ENCODE measurements around the gene VPS37C. TPM values are rescaled to one million over a fixed set of nuclear protein-coding genes. Genes with fewer than 3 reads are reported as not detected.
A peak's percentile ranks its signal among the peaks of the same experiment; 100 is the strongest.
"Not testable (repeated sequence)": the region's sequence is repeated elsewhere in the genome, so short reads cannot be mapped to it uniquely, and the experiment has no call there.

VPS37C gene
- total and polyA plus RNA-seq, 7 experiments from 2014 or later = 0.31 to 12.0 (median 7.9) TPM

GRCh38 chr11:61172356-61172755 is 11.1 kb upstream of the VPS37C start:
- H3K27ac ChIP-seq (ENCODE audit: low read depth, low read length) = no peak overlapping the region
- POLR2A ChIA-PET = interaction anchor here (0.6 to 1.3 kb wide), 5 partner anchors 12 to 267 kb away, joined by 3 to 4 read pairs (median 3); no protein-coding TSS in a partner anchor
- ATAC-seq (peak; percentile 50), DNase-seq (no peak)
- Mint-ChIP-seq H3K4me3 (peak overlapping the region in 9 of 10 donors; percentile 39 to 71 (median 60)), H3K27ac (peak overlapping the region in 8 of 9 donors; percentile 41 to 94 (median 82)), H3K4me1 (peaks cover 16 to 37% (median 28%) of the 10 kb centered on the region in 7 donors), H3K36me3 (peaks cover 0 to 4% (median 0%) of the 10 kb centered on the region in 5 donors), H3K9me3 (peaks cover 0 to 9% (median 0%) of the 10 kb centered on the region in 11 donors), H3K27me3 (peaks cover 0 to 24% (median 0%) of the 10 kb centered on the region in 5 donors)
- H3K4me1 ChIP-seq (ENCODE audit: control insufficient read depth in 2 of 2, insufficient read depth in 2 of 2, low read length in 2 of 2) = peaks cover 3 to 11% of the 10 kb centered on the region in 2 donors
- peaks cover 0 to 3% (median 0%) of the 10 kb centered on the region in 3 experiments for H3K9me3 ChIP-seq (ENCODE audit: control insufficient read depth in 2 of 3, low read length in 3 of 3)
- CTCF ChIA-PET = interaction anchor here (0.6 to 1.0 kb wide), 3 partner anchors 14 to 145 kb away, joined by 3 read pairs; no protein-coding TSS in a partner anchor
- intact Hi-C loops (cut with micrococcal nuclease) = no loop called here
- H3K4me3 ChIP-seq (ENCODE audit: low read length) = no peak overlapping the region
- H3K27me3 ChIP-seq (ENCODE audit: control insufficient read depth in 2 of 2, insufficient read depth in 2 of 2, low read length in 2 of 2) = no peaks in the 10 kb centered on the region
- no peaks in the 10 kb centered on the region for H3K36me3 ChIP-seq (ENCODE audit: control insufficient read depth in 2 of 3, insufficient read depth in 3 of 3, low read length in 3 of 3)

GRCh38 chr11:61171907-61172306 is 10.7 kb upstream of the VPS37C start:
- H3K27ac ChIP-seq (ENCODE audit: low read depth, low read length) = no peak overlapping the region
- peaks cover 16 to 38% (median 28%) of the 10 kb centered on the region in 7 donors for H3K4me1 Mint-ChIP-seq
- no peak overlapping the region for H3K4me3 ChIP-seq (ENCODE audit: low read length)
- peaks cover 0 to 9% (median 0%) of the 10 kb centered on the region in 11 donors for H3K9me3 Mint-ChIP-seq
- intact Hi-C loops (cut with micrococcal nuclease) = no loop called here
- H3K36me3 Mint-ChIP-seq = peaks cover 0 to 4% (median 0%) of the 10 kb centered on the region in 5 donors
- H3K27me3 ChIP-seq (ENCODE audit: control insufficient read depth in 2 of 2, insufficient read depth in 2 of 2, low read length in 2 of 2) = no peaks in the 10 kb centered on the region
- peak in 2 of 9 donors; percentile 9 to 19 for DNase-seq
- POLR2A ChIA-PET = interaction anchor here (0.6 to 1.3 kb wide), 5 partner anchors 12 to 267 kb away, joined by 3 to 4 read pairs (median 3); no protein-coding TSS in a partner anchor
- peak overlapping the region in 9 of 10 donors; percentile 39 to 71 (median 60) for H3K4me3 Mint-ChIP-seq
- CTCF ChIA-PET = interaction anchor here (0.6 to 1.0 kb wide), 3 partner anchors 15 to 144 kb away, joined by 3 read pairs; no protein-coding TSS in a partner anchor
- ATAC-seq = peak; percentile 19
- peaks cover 0 to 24% (median 0%) of the 10 kb centered on the region in 5 donors for H3K27me3 Mint-ChIP-seq
- H3K36me3 ChIP-seq (ENCODE audit: control insufficient read depth in 2 of 3, insufficient read depth in 3 of 3, low read length in 3 of 3) = no peaks in the 10 kb centered on the region
- peaks cover 0 to 3% (median 0%) of the 10 kb centered on the region in 3 experiments for H3K9me3 ChIP-seq (ENCODE audit: control insufficient read depth in 2 of 3, low read length in 3 of 3)
- peaks cover 3 to 11% of the 10 kb centered on the region in 2 donors for H3K4me1 ChIP-seq (ENCODE audit: control insufficient read depth in 2 of 2, insufficient read depth in 2 of 2, low read length in 2 of 2)
- peak overlapping the region in 8 of 9 donors; percentile 41 to 94 (median 82) for H3K27ac Mint-ChIP-seq

- CTCF ChIA-PET = interaction anchor here (0.7 to 0.9 kb wide), 2 partner anchors 9 to 31 kb away, joined by 3 to 4 read pairs; partner anchors contain the start of gene VPS37C
- H3K27me3 ChIP-seq (ENCODE audit: control insufficient read depth in 2 of 2, insufficient read depth in 2 of 2, low read length in 2 of 2) = no peaks in the 10 kb centered on the region
- POLR2A ChIA-PET = interaction anchor here (1.4 to 1.8 kb wide), 2 partner anchors 11 to 12 kb away, joined by 3 to 4 read pairs; no protein-coding TSS in a partner anchor
- H3K27ac Mint-ChIP-seq = no peak overlapping the region
- peaks cover 0 to 9% (median 0%) of the 10 kb centered on the region in 11 donors for H3K9me3 Mint-ChIP-seq
- H3K36me3 Mint-ChIP-seq = peaks cover 0 to 4% (median 0%) of the 10 kb centered on the region in 5 donors
- ATAC-seq = no peak
- peaks cover 16 to 38% (median 28%) of the 10 kb centered on the region in 7 donors for H3K4me1 Mint-ChIP-seq
- peaks cover 0 to 18% (median 0%) of the 10 kb centered on the region in 5 donors for H3K27me3 Mint-ChIP-seq
- no peaks in the 10 kb centered on the region for H3K36me3 ChIP-seq (ENCODE audit: control insufficient read depth in 2 of 3, insufficient read depth in 3 of 3, low read length in 3 of 3)
- H3K4me1 ChIP-seq (ENCODE audit: control insufficient read depth in 2 of 2, insufficient read depth in 2 of 2, low read length in 2 of 2) = peaks cover 3 to 11% of the 10 kb centered on the region in 2 donors
- H3K9me3 ChIP-seq (ENCODE audit: control insufficient read depth in 2 of 3, low read length in 3 of 3) = peaks cover 0 to 3% (median 0%) of the 10 kb centered on the region in 3 experiments
- DNase-seq = no peak
- intact Hi-C loops (cut with micrococcal nuclease) = no loop called here
- no peak overlapping the region for H3K27ac ChIP-seq (ENCODE audit: low read depth, low read length)
- H3K4me3 ChIP-seq (ENCODE audit: low read length) = no peak overlapping the region
- no peak overlapping the region for H3K4me3 Mint-ChIP-seq
Measured at GRCh38 chr11:61170566-61170965, 9.3 kb upstream of the VPS37C start.

GRCh38 chr11:61168800-61169199 is 7.6 kb upstream of the VPS37C start:
- peaks cover 16 to 47% (median 34%) of the 10 kb centered on the region in 7 donors for H3K4me1 Mint-ChIP-seq
- intact Hi-C loops (cut with micrococcal nuclease) = no loop called here
- H3K4me3 Mint-ChIP-seq = no peak overlapping the region
- H3K9me3 ChIP-seq (ENCODE audit: control insufficient read depth in 2 of 3, low read length in 3 of 3) = peaks cover 0 to 3% (median 0%) of the 10 kb centered on the region in 3 experiments
- H3K4me1 ChIP-seq (ENCODE audit: control insufficient read depth in 2 of 2, insufficient read depth in 2 of 2, low read length in 2 of 2) = peaks cover 3 to 11% of the 10 kb centered on the region in 2 donors
- no peaks in the 10 kb centered on the region for H3K27me3 ChIP-seq (ENCODE audit: control insufficient read depth in 2 of 2, insufficient read depth in 2 of 2, low read length in 2 of 2)
- CTCF ChIA-PET = no interaction called here
- no peak overlapping the region for H3K4me3 ChIP-seq (ENCODE audit: low read length)
- peak overlapping the region in 1 of 9 donors; percentile 14 for H3K27ac Mint-ChIP-seq
- H3K9me3 Mint-ChIP-seq = peaks cover 0 to 8% (median 0%) of the 10 kb centered on the region in 11 donors
- H3K27ac ChIP-seq (ENCODE audit: low read depth, low read length) = no peak overlapping the region
- peaks cover 0 to 6% (median 0%) of the 10 kb centered on the region in 5 donors for H3K36me3 Mint-ChIP-seq
- ATAC-seq (no peak), DNase-seq (no peak)
- peaks cover 0 to 11% (median 0%) of the 10 kb centered on the region in 5 donors for H3K27me3 Mint-ChIP-seq
- POLR2A ChIA-PET = interaction anchor here (0.6 kb wide), 1 partner anchor 106 kb away, joined by 3 read pairs; no protein-coding TSS in a partner anchor
- no peaks in the 10 kb centered on the region for H3K36me3 ChIP-seq (ENCODE audit: control insufficient read depth in 2 of 3, insufficient read depth in 3 of 3, low read length in 3 of 3)

- H3K27me3 ChIP-seq (ENCODE audit: control insufficient read depth in 2 of 2, insufficient read depth in 2 of 2, low read length in 2 of 2) = no peaks in the 10 kb centered on the region
- Mint-ChIP-seq H3K27ac (peak overlapping the region in 1 of 9 donors; percentile 25), H3K36me3 (peaks cover 0 to 4% (median 0%) of the 10 kb centered on the region in 5 donors), H3K4me3 (peak overlapping the region in 1 of 10 donors; percentile 20), H3K9me3 (peaks cover 0 to 7% (median 0%) of the 10 kb centered on the region in 11 donors), H3K27me3 (peaks cover 0 to 7% (median 0%) of the 10 kb centered on the region in 5 donors), H3K4me1 (peaks cover 16 to 43% (median 28%) of the 10 kb centered on the region in 7 donors)
- H3K4me3 ChIP-seq (ENCODE audit: low read length) = no peak overlapping the region
- H3K36me3 ChIP-seq (ENCODE audit: control insufficient read depth in 2 of 3, insufficient read depth in 3 of 3, low read length in 3 of 3) = no peaks in the 10 kb centered on the region
- ChIA-PET CTCF (interaction anchor here (0.8 kb wide), 1 partner anchor 20 kb away, joined by 3 read pairs; no protein-coding TSS in a partner anchor), POLR2A (no interaction called here)
- peaks cover 3 to 11% of the 10 kb centered on the region in 2 donors for H3K4me1 ChIP-seq (ENCODE audit: control insufficient read depth in 2 of 2, insufficient read depth in 2 of 2, low read length in 2 of 2)
- ATAC-seq (no peak), DNase-seq (no peak)
- H3K27ac ChIP-seq (ENCODE audit: low read depth, low read length) = no peak overlapping the region
- intact Hi-C loops (cut with micrococcal nuclease) = no loop called here
- H3K9me3 ChIP-seq (ENCODE audit: control insufficient read depth in 2 of 3, low read length in 3 of 3) = peaks cover 0 to 3% (median 0%) of the 10 kb centered on the region in 3 experiments
Measured at GRCh38 chr11:61168042-61168688, 6.9 kb upstream of the VPS37C start.

- POLR2A ChIA-PET, DNase-seq: not testable (repeated sequence)
- peaks cover 9 to 40% (median 27%) of the 10 kb centered on the region in 7 donors for H3K4me1 Mint-ChIP-seq
Measured at GRCh38 chr11:61166331-61166730, 5.1 kb upstream of the VPS37C start.

More at GRCh38 chr11:61166331-61166730, 5.1 kb upstream of the VPS37C start:
- H3K36me3 ChIP-seq (ENCODE audit: control insufficient read depth in 2 of 3, insufficient read depth in 3 of 3, low read length in 3 of 3); H3K27ac Mint-ChIP-seq; H3K27me3 Mint-ChIP-seq; H3K9me3 Mint-ChIP-seq; H3K4me3 Mint-ChIP-seq; H3K27me3 ChIP-seq (ENCODE audit: control insufficient read depth in 2 of 2, insufficient read depth in 2 of 2, low read length in 2 of 2); intact Hi-C loops (cut with micrococcal nuclease); H3K4me3 ChIP-seq (ENCODE audit: low read length); H3K36me3 Mint-ChIP-seq; H3K27ac ChIP-seq (ENCODE audit: low read depth, low read length); CTCF ChIA-PET; H3K4me1 ChIP-seq (ENCODE audit: control insufficient read depth in 2 of 2, insufficient read depth in 2 of 2, low read length in 2 of 2); ATAC-seq; H3K9me3 ChIP-seq (ENCODE audit: control insufficient read depth in 2 of 3, low read length in 3 of 3): not testable (repeated sequence)

Measured in naive thymus-derived CD4-positive, alpha-beta T cell (primary cell).